CD4-positive, CD25-positive, alpha-beta regulatory T cell (primary cell): Measurements from ENCODE around the gene ZG16. TPM values are rescaled to one million over a fixed set of nuclear protein-coding genes. Genes with fewer than 3 reads are reported as not detected.

Experiments used
- ATAC-seq, 2 donors: fragments of 150-1000 bp; cut with Tn5 transposase; one replicate each; pipeline ENCODE4 v1.10.0; 2021; ENCODE audit warnings: low read depth in 2 of 2, moderate number of reproducible peaks in 2 of 2, moderate library complexity in 1 of 2
- DNase-seq, 3 donors: peaks; one replicate each; pipeline versions ENCODE4 v3.0.0 to v3.0.0-alpha.2; 2012 to 2022; ENCODE audit warnings: mixed read lengths in 1 of 3
- H3K27ac ChIP-seq: one replicate; pipeline ENCODE4 v1.7.0; 2013; ENCODE audit warnings: mild to moderate bottlenecking, low read length; ENCODE audit not compliant: insufficient read depth, poor library complexity, severe bottlenecking
- H3K27me3 ChIP-seq: one replicate; pipeline ENCODE4 v1.7.0; 2013; ENCODE audit warnings: low read length; ENCODE audit not compliant: control insufficient read depth, insufficient read depth
- H3K36me3 ChIP-seq: one replicate; pipeline ENCODE4 v1.7.0; 2013; ENCODE audit warnings: mild to moderate bottlenecking, low read length, moderate library complexity; ENCODE audit not compliant: control insufficient read depth, insufficient read depth
- H3K4me1 ChIP-seq: 2 replicates; pipeline ENCODE4 v1.7.0; 2013; ENCODE audit warnings: mild to moderate bottlenecking, low read length; ENCODE audit not compliant: insufficient read depth, control insufficient read depth, poor library complexity, severe bottlenecking
- H3K4me3 ChIP-seq: one replicate; pipeline ENCODE4 v1.7.0; 2013; ENCODE audit warnings: low read depth, mild to moderate bottlenecking, low read length, moderate library complexity
- H3K9me3 ChIP-seq, 2 experiments: 1 replicate in 1 of 2; 2 replicates in 1 of 2; pipeline ENCODE4 v1.7.0; 2013; ENCODE audit warnings: low read length in 2 of 2, mild to moderate bottlenecking in 1 of 2, moderate library complexity in 1 of 2; ENCODE audit not compliant: control insufficient read depth in 2 of 2
- H3K27ac Mint-ChIP-seq, 3 donors: one replicate each; pipeline ENCODE4 v1.8.0; 2020 to 2022; ENCODE audit warnings: mild to moderate bottlenecking in 3 of 3, mixed read lengths in 3 of 3, moderate library complexity in 2 of 3
- H3K27me3 Mint-ChIP-seq: one replicate; pipeline ENCODE4 v1.8.0; 2022; ENCODE audit warnings: mild to moderate bottlenecking, mixed read lengths
- H3K36me3 Mint-ChIP-seq: one replicate; pipeline ENCODE4 v1.8.0; 2020; ENCODE audit warnings: mixed read lengths
- H3K4me1 Mint-ChIP-seq, 4 donors: one replicate each; pipeline ENCODE4 v1.8.0; 2020 to 2022; ENCODE audit warnings: mixed read lengths in 4 of 4, mild to moderate bottlenecking in 1 of 4
- H3K4me3 Mint-ChIP-seq, 4 donors: one replicate each; pipeline ENCODE4 v1.8.0; 2020 to 2022; ENCODE audit warnings: mild to moderate bottlenecking in 4 of 4, mixed read lengths in 4 of 4, moderate library complexity in 3 of 4
- H3K9me3 Mint-ChIP-seq, 7 donors: one replicate each; pipeline ENCODE4 v1.8.0; 2020 to 2022; ENCODE audit warnings: mixed read lengths in 7 of 7, mild to moderate bottlenecking in 3 of 7, moderate library complexity in 2 of 7
- polyA plus RNA-seq, 4 donors: library from polyadenylated mRNA; unstranded; fragments of 300-500 nt; fragmentation: Illumina TruSeq; gene quantifications; one replicate each; pipeline ENCODE4 v1.2.3, GENCODE V29; 2021
- total RNA-seq: library from RNA; stranded (reverse); gene quantifications from one replicate; pipeline ENCODE4 v1.2.3, GENCODE V29; 2022

Gene ZG16
- total and polyA plus RNA-seq, 5 donors from 2014 or later, result not detected

DNA sequence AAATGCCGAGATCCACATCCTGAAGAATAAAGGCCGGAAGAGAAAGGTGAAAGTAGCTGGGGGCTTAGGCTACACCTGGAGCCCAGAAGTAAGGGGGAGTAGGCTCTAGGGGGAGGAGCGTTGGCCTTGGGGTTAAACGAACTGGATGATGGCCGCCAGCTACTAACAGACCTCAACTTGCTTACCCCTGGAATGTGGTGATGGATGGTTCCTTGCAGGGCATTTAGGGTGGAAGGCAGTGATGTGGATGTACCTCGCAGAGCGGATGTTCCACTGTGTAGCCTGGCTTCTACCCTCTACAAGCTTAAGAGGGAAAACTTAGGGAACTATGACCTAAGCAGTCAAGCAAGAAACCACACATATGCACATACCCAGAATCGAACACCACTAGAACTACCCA is 26.0 kb downstream of the ZG16 start:
- ATAC-seq (no peak), DNase-seq (no peak)
- Histone ChIP-seq H3K4me3 (peak overlapping the region; percentile 72), H3K36me3 (peaks cover 35% of the 10 kb centered on the region), H3K27ac (peak overlapping the region; percentile 94), H3K9me3 (no peaks in the 10 kb centered on the region), H3K27me3 (no peaks in the 10 kb centered on the region), H3K4me1 (peaks cover 32% of the 10 kb centered on the region)
- Mint-ChIP-seq H3K27me3 (peaks cover 11% of the 10 kb centered on the region), H3K27ac (peak overlapping the region; percentile 99 to 100 (median 100)), H3K36me3 (peaks cover 26% of the 10 kb centered on the region), H3K4me3 (peak overlapping the region; percentile 90 to 100 (median 100)), H3K4me1 (peaks cover 4 to 38% (median 25%) of the 10 kb centered on the region in 4 donors), H3K9me3 (peaks cover 0 to 2% (median 0%) of the 10 kb centered on the region in 7 donors)

DNA sequence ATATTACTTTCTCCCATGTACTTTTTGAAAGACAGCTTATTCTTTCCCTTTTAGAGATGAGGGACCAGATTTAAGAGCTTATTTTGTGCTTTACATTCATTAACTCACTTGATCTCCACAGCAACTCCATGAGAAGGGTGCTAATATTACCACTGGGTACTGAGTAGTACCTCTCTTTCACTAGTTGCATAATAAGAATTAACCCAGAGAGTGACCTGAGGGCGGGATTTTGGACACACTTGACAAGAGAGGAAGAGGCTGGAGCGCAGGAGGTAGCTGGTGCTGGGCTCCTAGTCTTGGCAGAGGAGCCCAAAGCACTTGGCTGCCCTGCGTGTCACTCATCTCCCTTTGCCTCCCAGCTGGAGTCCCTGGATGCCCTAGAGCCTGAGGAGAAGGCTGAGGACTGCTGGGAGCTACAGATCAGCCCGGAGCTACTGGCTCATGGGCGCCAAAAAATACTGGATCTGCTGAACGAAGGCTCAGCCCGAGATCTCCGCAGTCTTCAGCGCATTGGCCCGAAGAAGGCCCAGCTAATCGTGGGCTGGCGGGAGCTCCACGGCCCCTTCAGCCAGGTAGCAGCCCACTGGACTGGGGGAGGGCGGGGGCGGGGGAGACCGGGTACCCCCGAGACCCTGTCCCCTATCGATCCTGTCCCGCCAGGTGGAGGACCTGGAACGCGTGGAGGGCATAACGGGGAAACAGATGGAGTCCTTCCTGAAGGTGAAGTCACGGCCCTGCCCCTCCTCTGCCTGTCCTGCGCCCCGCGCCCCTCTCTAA is 26.6 kb downstream of the ZG16 start:
- Histone ChIP-seq H3K4me3 (peak overlapping the region; percentile 72), H3K9me3 (no peaks in the 10 kb centered on the region), H3K36me3 (peaks cover 28% of the 10 kb centered on the region), H3K27ac (peak overlapping the region; percentile 94), H3K27me3 (no peaks in the 10 kb centered on the region), H3K4me1 (peaks cover 38% of the 10 kb centered on the region)
- Mint-ChIP-seq H3K4me1 (peaks cover 4 to 42% (median 25%) of the 10 kb centered on the region in 4 donors), H3K27ac (peak overlapping the region; percentile 99 to 100 (median 100)), H3K27me3 (peaks cover 11% of the 10 kb centered on the region), H3K36me3 (peaks cover 20% of the 10 kb centered on the region), H3K4me3 (peak overlapping the region; percentile 90 to 100 (median 100)), H3K9me3 (peaks cover 0 to 2% (median 0%) of the 10 kb centered on the region in 7 donors)
- no peak for DNase-seq
- peak in 1 of 2 donors; percentile 1 for ATAC-seq

DNA sequence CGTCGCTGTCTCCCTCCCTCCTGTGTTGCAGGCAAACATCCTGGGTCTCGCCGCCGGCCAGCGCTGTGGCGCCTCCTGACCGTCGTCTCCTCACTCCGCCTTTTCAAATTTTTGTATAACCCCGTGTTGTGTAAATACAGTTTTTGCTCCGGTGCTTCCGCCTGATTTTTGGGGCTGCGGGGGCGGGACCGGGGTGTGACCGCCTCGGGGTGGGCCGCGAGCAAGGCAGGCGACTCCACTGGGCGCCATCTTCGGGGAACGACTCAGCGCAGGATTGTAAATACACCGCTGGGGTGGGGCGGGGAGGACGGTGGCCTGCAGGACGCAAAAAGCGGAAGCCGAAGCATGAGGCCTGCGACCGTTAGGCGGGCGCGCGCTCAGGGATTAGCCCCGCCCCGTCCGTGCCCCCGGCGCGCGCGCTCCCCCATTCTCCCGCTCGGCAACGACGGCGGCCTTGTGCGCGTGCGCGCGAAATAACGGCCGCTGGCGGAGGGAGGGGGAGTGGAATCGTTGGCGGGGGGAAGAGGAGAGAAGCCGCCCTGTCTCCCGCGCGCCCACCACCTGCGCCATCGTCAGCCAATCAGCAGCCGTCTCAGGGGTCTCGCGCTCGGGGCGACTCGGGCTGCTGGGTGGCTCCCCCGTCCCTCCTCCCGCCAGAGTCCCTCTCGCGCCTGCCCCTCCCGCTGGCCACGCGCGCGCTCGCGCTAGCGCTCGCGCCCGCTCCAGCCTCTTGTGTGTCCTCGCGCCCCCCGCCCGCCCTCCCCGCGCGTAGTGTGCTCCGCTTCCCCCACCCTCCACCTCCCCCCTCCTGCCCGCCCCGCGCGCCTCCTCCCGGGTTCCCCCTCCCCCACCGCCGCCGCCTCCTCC is 27.4 kb downstream of the ZG16 start:
- DNase-seq, result peak; percentile 96 to 99 (median 98)
- peaks cover 4 to 50% (median 32%) of the 10 kb centered on the region in 4 donors for H3K4me1 Mint-ChIP-seq
- peak overlapping the region; percentile 90 to 100 (median 100) for H3K4me3 Mint-ChIP-seq
- Histone ChIP-seq H3K9me3 (no peaks in the 10 kb centered on the region), H3K36me3 (peaks cover 28% of the 10 kb centered on the region), H3K27me3 (no peaks in the 10 kb centered on the region), H3K27ac (peak overlapping the region; percentile 94), H3K4me1 (peaks cover 46% of the 10 kb centered on the region), H3K4me3 (peak overlapping the region; percentile 72)
- peak; percentile 70 to 75 for ATAC-seq
- H3K27me3 Mint-ChIP-seq, result peaks cover 11% of the 10 kb centered on the region
- peaks cover 0 to 2% (median 0%) of the 10 kb centered on the region in 7 donors for H3K9me3 Mint-ChIP-seq
- peaks cover 19% of the 10 kb centered on the region for H3K36me3 Mint-ChIP-seq
- peak overlapping the region; percentile 99 to 100 (median 100) for H3K27ac Mint-ChIP-seq

DNA sequence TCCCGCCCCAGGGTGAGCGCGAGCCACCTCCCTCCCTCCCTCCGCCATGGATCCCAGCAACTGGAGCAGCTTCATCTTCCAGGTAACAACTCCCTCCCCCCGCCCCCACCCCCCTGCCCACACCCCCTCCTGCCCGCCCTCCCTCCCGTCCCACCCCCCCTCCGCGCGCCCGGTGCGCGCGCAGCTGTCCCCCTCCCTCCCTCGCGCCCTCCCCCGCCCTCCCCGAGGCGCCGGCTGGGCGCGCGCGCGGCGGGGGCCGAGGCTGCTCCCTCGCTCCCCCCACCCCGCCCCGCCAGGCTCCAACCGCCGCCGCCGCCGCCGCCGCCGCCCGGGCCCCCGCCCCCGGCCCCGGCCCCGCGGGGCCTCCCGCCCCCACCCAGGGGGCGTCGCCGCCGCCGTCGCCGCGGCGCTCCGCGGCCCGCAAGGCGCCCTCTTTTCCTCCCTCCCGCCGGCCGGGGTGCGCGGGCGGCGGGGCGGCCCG is 28.1 kb downstream of the ZG16 start, which contains the start of gene MAZ:
MAZ (plus strand) TSS at position 431 of the 481 bp plus-strand sequence. CDS start 173 bp downstream, outside the sequence.
- Mint-ChIP-seq H3K36me3 (peaks cover 14% of the 10 kb centered on the region), H3K27ac (peak within 1 kb of the TSS; percentile 99 to 100 (median 100)), H3K27me3 (peaks cover 15% of the 10 kb centered on the region), H3K4me3 (peak within 1 kb of the TSS; percentile 100), H3K9me3 (peaks cover 0 to 2% (median 0%) of the 10 kb centered on the region in 7 donors), H3K4me1 (peaks cover 4 to 57% (median 39%) of the 10 kb centered on the region in 4 donors)
- H3K36me3 ChIP-seq, result peaks cover 21% of the 10 kb centered on the region
- no peaks in the 10 kb centered on the region for H3K27me3 ChIP-seq
- DNase-seq, result no peak
- no peak for ATAC-seq
- H3K9me3 ChIP-seq, result no peaks in the 10 kb centered on the region
- H3K4me1 ChIP-seq, result peaks cover 53% of the 10 kb centered on the region
- no peak within 1 kb of the TSS for H3K4me3 ChIP-seq
- H3K27ac ChIP-seq, result peak within 1 kb of the TSS; percentile 94

DNA sequence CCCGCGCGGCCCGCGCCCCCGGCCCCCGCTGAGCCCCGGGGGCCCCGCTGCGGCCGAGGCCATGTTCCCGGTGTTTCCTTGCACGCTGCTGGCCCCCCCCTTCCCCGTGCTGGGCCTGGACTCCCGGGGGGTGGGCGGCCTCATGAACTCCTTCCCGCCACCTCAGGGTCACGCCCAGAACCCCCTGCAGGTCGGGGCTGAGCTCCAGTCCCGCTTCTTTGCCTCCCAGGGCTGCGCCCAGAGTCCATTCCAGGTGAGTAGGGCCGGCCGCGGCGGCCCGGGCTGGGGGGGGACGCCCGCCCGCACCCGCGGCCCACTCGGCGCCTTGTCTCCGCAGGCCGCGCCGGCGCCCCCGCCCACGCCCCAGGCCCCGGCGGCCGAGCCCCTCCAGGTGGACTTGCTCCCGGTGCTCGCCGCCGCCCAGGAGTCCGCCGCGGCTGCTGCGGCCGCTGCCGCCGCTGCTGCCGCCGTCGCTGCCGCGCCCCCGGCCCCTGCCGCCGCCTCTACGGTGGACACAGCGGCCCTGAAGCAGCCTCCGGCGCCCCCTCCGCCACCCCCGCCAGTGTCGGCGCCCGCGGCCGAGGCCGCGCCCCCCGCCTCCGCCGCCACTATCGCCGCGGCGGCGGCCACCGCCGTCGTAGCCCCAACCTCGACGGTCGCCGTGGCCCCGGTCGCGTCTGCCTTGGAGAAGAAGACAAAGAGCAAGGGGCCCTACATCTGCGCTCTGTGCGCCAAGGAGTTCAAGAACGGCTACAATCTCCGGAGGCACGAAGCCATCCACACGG is 28.8 kb downstream of the ZG16 start:
- peaks cover 4 to 64% (median 41%) of the 10 kb centered on the region in 4 donors for H3K4me1 Mint-ChIP-seq
- H3K27ac Mint-ChIP-seq, result peak overlapping the region; percentile 38 to 98 (median 96)
- peak overlapping the region; percentile 89 to 100 (median 95) for H3K4me3 Mint-ChIP-seq

DNA sequence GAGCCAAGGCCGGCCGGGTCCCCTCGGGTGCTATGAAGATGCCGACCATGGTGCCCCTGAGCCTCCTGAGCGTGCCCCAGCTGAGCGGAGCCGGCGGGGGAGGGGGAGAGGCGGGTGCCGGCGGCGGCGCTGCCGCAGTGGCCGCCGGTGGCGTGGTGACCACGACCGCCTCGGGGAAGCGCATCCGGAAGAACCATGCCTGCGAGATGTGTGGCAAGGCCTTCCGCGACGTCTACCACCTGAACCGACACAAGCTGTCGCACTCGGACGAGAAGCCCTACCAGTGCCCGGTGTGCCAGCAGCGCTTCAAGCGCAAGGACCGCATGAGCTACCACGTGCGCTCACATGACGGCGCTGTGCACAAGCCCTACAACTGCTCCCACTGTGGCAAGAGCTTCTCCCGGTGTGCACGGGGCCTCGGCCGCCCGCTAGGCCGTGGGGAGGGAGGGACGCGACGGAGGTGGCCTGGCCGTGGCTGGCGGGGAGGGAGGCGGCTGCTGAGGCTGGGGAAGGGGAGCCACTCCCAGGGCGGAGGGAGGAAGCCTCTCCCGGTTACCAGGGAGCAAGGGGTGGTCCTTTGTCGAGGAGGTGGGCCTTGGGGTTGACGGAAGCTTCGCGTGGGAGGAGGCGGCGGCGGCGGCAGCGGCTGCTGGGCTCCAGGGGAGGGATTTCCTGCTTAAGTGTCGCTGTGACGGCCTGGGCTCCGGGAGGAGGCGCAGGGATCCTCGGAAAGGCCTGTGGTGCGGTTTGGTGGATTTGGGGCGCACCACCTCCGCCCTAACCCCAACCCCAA is 29.6 kb downstream of the ZG16 start:
- Histone ChIP-seq H3K4me3 (peak overlapping the region; percentile 75), H3K9me3 (no peaks in the 10 kb centered on the region), H3K27me3 (no peaks in the 10 kb centered on the region), H3K27ac (peak overlapping the region; percentile 90), H3K36me3 (peaks cover 12% of the 10 kb centered on the region), H3K4me1 (peaks cover 68% of the 10 kb centered on the region)
- H3K27me3 Mint-ChIP-seq, result peaks cover 16% of the 10 kb centered on the region
- H3K4me1 Mint-ChIP-seq, result peaks cover 4 to 68% (median 41%) of the 10 kb centered on the region in 4 donors
- H3K4me3 Mint-ChIP-seq, result peak overlapping the region; percentile 89 to 100 (median 95)
- DNase-seq (peak; percentile 77 to 96 (median 89)), ATAC-seq (peak; percentile 43 to 49)
- H3K36me3 Mint-ChIP-seq, result peaks cover 7% of the 10 kb centered on the region
- H3K27ac Mint-ChIP-seq, result peak overlapping the region; percentile 91 to 98 (median 96)
- H3K9me3 Mint-ChIP-seq, result no peaks in the 10 kb centered on the region

More for the DNA sequence above, 28.8 kb downstream of the ZG16 start:
- peak in 2 of 3 donors; percentile 42 to 73 for DNase-seq
- no peak overlapping the region for H3K4me3 ChIP-seq
- H3K27ac ChIP-seq, result peak overlapping the region; percentile 90
- H3K4me1 ChIP-seq, result peaks cover 60% of the 10 kb centered on the region
- H3K36me3 ChIP-seq, result peaks cover 15% of the 10 kb centered on the region
- Mint-ChIP-seq H3K9me3 (no peaks in the 10 kb centered on the region), H3K27me3 (peaks cover 16% of the 10 kb centered on the region), H3K36me3 (peaks cover 7% of the 10 kb centered on the region)
- ATAC-seq, result no peak
- H3K27me3 ChIP-seq, result no peaks in the 10 kb centered on the region
- no peaks in the 10 kb centered on the region for H3K9me3 ChIP-seq
